ENCODE data around the gene SPO11.

Gene SPO11

GRCh38 chr20:57293995-57294394 is 35.6 kb upstream of the SPO11 start:
- H3K4me3 ChIP-seq (replicated peaks; ENCODE audit: insufficient read depth, low read length) = no peak overlapping the region
- no peak for DNase-seq (ENCODE audit: low read depth in 1 of 2, low spot score in 1 of 2)
- H3K27me3 ChIP-seq (ENCODE audit: insufficient read depth, poor library complexity, severe bottlenecking) = peaks cover 4% of the 10 kb centered on the region
- no peak overlapping the region for H3K27ac ChIP-seq (replicated peaks)
- no peak for TF ChIP-seq GABPA (IDR thresholded peaks at IDR 0.05; ENCODE audit: low read depth)
- TF ChIP-seq REST (IDR thresholded peaks at IDR 0.05; ENCODE audit: insufficient replicate concordance, low read depth) = no peak
- no peak for TF ChIP-seq SPI1 (IDR thresholded peaks at IDR 0.05; ENCODE audit: borderline replicate concordance, low read depth)
- no peak for TF ChIP-seq CTCF (IDR thresholded peaks at IDR 0.05; ENCODE audit: insufficient read depth, low read length)
- TF ChIP-seq POLR2AphosphoS5 (IDR thresholded peaks at IDR 0.05; ENCODE audit: low read depth) = no peak

DNA sequence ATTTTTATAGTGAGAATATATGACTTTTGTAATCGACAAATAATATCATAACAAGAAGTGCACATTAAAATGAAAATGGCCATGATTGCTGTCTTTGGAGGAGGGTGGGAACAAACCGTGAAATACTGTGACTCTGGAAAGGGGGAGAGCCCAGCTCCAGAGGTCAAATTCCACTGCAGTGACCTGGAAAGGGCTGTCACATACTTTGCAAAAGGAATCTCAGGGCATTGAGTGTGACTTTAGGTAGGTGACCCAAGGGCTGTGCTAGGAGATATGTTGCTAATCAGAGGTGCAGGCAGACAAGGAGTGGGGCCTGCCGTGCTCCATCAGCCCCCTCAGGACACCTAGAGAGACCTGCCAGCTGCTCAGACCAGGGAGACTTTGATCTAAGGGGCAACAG is 35.1 kb upstream of the SPO11 start:
- H3K4me3 ChIP-seq (replicated peaks; ENCODE audit: insufficient read depth, low read length) = no peak overlapping the region
- H3K27ac ChIP-seq (replicated peaks) = no peak overlapping the region
- no peak for DNase-seq (ENCODE audit: low read depth in 1 of 2, low spot score in 1 of 2)
- H3K27me3 ChIP-seq (ENCODE audit: insufficient read depth, poor library complexity, severe bottlenecking) = peaks cover 3% of the 10 kb centered on the region
- TF ChIP-seq GABPA (IDR thresholded peaks at IDR 0.05; ENCODE audit: low read depth) (no peak), CTCF (IDR thresholded peaks at IDR 0.05; ENCODE audit: insufficient read depth, low read length) (no peak), SPI1 (IDR thresholded peaks at IDR 0.05; ENCODE audit: borderline replicate concordance, low read depth) (no peak), POLR2AphosphoS5 (IDR thresholded peaks at IDR 0.05; ENCODE audit: low read depth) (no peak), REST (IDR thresholded peaks at IDR 0.05; ENCODE audit: insufficient replicate concordance, low read depth) (no peak)

- Histone ChIP-seq H3K27me3 (ENCODE audit: insufficient read depth, poor library complexity, severe bottlenecking) (peaks cover 2% of the 10 kb centered on the region), H3K4me3 (replicated peaks; ENCODE audit: insufficient read depth, low read length) (no peak overlapping the region), H3K27ac (replicated peaks) (no peak overlapping the region)
- no peak for DNase-seq (ENCODE audit: low read depth in 1 of 2, low spot score in 1 of 2)
- no peak for TF ChIP-seq CTCF (IDR thresholded peaks at IDR 0.05; ENCODE audit: insufficient read depth, low read length)
- TF ChIP-seq REST (IDR thresholded peaks at IDR 0.05; ENCODE audit: insufficient replicate concordance, low read depth) = no peak
- no peak for TF ChIP-seq GABPA (IDR thresholded peaks at IDR 0.05; ENCODE audit: low read depth)
- TF ChIP-seq SPI1 (IDR thresholded peaks at IDR 0.05; ENCODE audit: borderline replicate concordance, low read depth) = no peak
- TF ChIP-seq POLR2AphosphoS5 (IDR thresholded peaks at IDR 0.05; ENCODE audit: low read depth) = no peak
These were observed 31.1 kb upstream of the SPO11 start for GRCh38 chr20:57298457-57298856.

Measured in HL-60 (cell line).